ENCODE data around the gene GPC3. TPM values are rescaled to one million over a fixed set of nuclear protein-coding genes. Genes with fewer than 3 reads are reported as not detected.
A peak's percentile ranks its signal among the peaks of the same experiment; 100 is the strongest.

The GPC3 gene
- total RNA-seq, 1 donor from 2014 or later: not detected

GRCh38 chrX:133846311-133846710, 139.1 kb downstream of the GPC3 start:
- no peaks in the 10 kb centered on the region for H3K36me3 Mint-ChIP-seq (ENCODE audit: low read depth)
- no peak overlapping the region for H3K4me3 Mint-ChIP-seq
- H3K9me3 Mint-ChIP-seq: no peaks in the 10 kb centered on the region
- POLR2A ChIA-PET: no interaction called here
- ATAC-seq (ENCODE audit: low read depth) (no peak), DNase-seq (no peak)
- TF ChIP-seq CTCF (IDR thresholded peaks at IDR 0.05): no peak
- no peaks in the 10 kb centered on the region for H3K27me3 Mint-ChIP-seq
- intact Hi-C loops (cut with micrococcal nuclease): no loop called here
- H3K4me1 Mint-ChIP-seq: peaks cover 17% of the 10 kb centered on the region
- CTCF ChIA-PET: no interaction called here
- no peak overlapping the region for H3K27ac Mint-ChIP-seq

- POLR2A ChIA-PET: no interaction called here
- Mint-ChIP-seq H3K4me3 (no peak overlapping the region), H3K9me3 (no peaks in the 10 kb centered on the region), H3K4me1 (peaks cover 12% of the 10 kb centered on the region), H3K27me3 (no peaks in the 10 kb centered on the region), H3K36me3 (ENCODE audit: low read depth) (no peaks in the 10 kb centered on the region), H3K27ac (no peak overlapping the region)
- intact Hi-C loops (cut with micrococcal nuclease): no loop called here
- ATAC-seq (ENCODE audit: low read depth): no peak
- CTCF ChIA-PET: interaction anchor here (1.1 to 3.2 kb wide), 3 partner anchors 48 to 143 kb away, joined by 3 to 18 read pairs (median 3); no protein-coding TSS in a partner anchor
- no peak for TF ChIP-seq CTCF (IDR thresholded peaks at IDR 0.05)
- DNase-seq: no peak
Measured at GRCh38 chrX:133840415-133840814, 145.0 kb downstream of the GPC3 start.

DNA sequence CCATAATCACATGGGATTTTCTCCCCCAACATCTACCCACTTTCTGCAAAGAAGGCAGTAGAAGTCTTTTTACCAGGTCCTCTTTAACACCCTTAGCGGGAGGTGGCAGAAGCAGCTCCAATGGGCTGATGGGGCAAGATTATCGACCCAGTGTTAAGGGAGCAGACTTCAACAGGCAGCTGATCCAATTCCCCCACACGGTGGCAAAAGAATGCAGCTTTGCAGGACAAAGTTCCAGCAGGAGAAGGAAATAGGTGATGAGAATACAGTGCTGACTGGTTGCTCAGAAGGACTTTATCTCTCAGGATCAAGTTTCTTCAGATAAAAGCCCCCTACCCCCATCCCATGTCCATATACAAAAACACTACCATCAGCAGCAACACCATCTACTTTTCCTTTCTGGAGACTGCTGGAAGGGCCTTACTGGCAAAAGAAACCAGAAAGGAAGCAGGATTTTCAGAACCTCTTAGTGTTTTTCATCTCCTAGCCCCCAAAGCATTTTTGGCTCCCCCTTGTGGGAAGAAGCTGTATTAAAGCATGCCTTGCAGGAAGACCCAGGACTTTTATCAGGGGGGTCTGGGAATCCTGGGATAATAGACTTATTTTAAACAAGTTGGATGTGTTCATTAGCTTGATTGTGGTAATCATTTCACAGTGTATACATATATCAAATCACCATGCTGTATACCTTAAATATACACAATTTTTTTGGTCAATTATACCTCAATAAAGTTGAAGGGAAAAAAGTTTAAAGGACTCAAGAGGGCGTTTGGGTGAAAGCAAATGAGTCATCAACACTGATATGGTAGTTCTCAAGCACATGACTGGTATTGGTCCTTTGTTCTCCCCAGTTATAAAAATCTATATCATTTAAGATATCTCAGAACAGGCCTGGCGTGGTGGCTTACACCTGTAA, 146.4 kb downstream of the GPC3 start:
- no peaks in the 10 kb centered on the region for H3K27me3 Mint-ChIP-seq
- intact Hi-C loops (cut with micrococcal nuclease): loop anchor here (1.0 kb wide), 2 partner anchors 47 to 94 kb away; no protein-coding TSS in a partner anchor
- ChIA-PET POLR2A (interaction anchor here (0.6 kb wide), 1 partner anchor 168 kb away, joined by 4 read pairs; no protein-coding TSS in a partner anchor), CTCF (interaction anchor here (0.6 to 3.2 kb wide), 6 partner anchors 13 to 142 kb away, joined by 3 to 18 read pairs (median 3); no protein-coding TSS in a partner anchor)
- no peaks in the 10 kb centered on the region for H3K9me3 Mint-ChIP-seq
- no peaks in the 10 kb centered on the region for H3K36me3 Mint-ChIP-seq (ENCODE audit: low read depth)
- ATAC-seq (ENCODE audit: low read depth): no peak
- DNase-seq: no peak
- H3K27ac Mint-ChIP-seq: peak overlapping the region; percentile 12
- no peak for TF ChIP-seq CTCF (IDR thresholded peaks at IDR 0.05)
- H3K4me3 Mint-ChIP-seq: no peak overlapping the region
- peaks cover 8% of the 10 kb centered on the region for H3K4me1 Mint-ChIP-seq

DNA sequence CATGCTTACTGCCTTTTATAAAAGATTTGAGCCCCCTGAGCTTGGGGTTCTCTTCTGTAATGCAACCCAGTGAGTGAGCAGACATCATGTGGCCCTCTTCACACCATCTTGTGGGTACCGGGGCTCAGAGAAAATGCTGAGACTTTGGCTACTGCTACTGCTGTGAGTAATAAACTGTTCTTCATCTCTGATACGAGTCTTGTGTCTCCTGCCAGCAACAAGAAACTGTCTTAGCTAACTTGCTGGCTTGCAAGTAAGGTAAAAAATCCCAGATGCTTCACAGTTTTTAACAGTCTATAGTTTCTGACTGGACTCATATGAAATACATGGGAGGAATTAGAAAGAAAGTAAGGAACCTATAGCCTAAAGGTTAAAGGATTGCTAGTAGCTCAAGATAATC, 148.3 kb downstream of the GPC3 start:
- ATAC-seq (ENCODE audit: low read depth) (no peak), DNase-seq (no peak)
- Mint-ChIP-seq H3K27me3 (no peaks in the 10 kb centered on the region), H3K9me3 (no peaks in the 10 kb centered on the region), H3K4me3 (no peak overlapping the region), H3K4me1 (peaks cover 8% of the 10 kb centered on the region), H3K36me3 (ENCODE audit: low read depth) (no peaks in the 10 kb centered on the region), H3K27ac (no peak overlapping the region)
- ChIA-PET POLR2A (no interaction called here), CTCF (interaction anchor here (1.0 kb wide), 1 partner anchor 54 kb away, joined by 3 read pairs; no protein-coding TSS in a partner anchor)
- intact Hi-C loops (cut with micrococcal nuclease): no loop called here
- TF ChIP-seq CTCF (IDR thresholded peaks at IDR 0.05): no peak

DNA sequence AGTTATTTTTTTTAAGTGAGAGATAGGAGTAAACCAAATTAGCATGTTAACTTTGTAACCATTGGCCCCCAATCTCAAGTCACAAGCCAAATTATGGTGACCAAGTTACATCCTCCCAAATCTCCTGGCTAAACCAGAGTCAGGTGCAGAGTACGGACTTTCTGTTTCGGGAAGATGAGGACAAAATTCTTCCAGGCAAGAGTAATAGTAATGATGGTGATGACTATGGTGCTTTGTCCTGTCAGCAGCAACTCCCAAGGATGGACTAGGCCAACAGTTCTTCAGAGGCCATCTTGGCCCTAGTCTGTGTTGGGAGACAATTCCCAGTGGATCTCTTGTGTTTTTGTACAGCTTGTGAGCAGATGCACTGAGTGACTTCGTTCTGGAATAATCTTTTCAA, 148.8 kb downstream of the GPC3 start:
- Mint-ChIP-seq H3K9me3 (no peaks in the 10 kb centered on the region), H3K4me1 (peaks cover 8% of the 10 kb centered on the region)

More for the DNA sequence above, 148.8 kb downstream of the GPC3 start:
- intact Hi-C loops (cut with micrococcal nuclease): no loop called here
- POLR2A ChIA-PET: no interaction called here
- CTCF ChIA-PET: no interaction called here
- H3K36me3 Mint-ChIP-seq (ENCODE audit: low read depth): no peaks in the 10 kb centered on the region
- ATAC-seq (ENCODE audit: low read depth) (no peak), DNase-seq (no peak)
- H3K4me3 Mint-ChIP-seq: no peak overlapping the region
- TF ChIP-seq CTCF (IDR thresholded peaks at IDR 0.05): no peak
- no peaks in the 10 kb centered on the region for H3K27me3 Mint-ChIP-seq
- H3K27ac Mint-ChIP-seq: no peak overlapping the region

All from activated B cell treated with CpG ODN at 0.5 μM for 24 hours (primary cell).